KOPT-K1 (cell line): Measurements from ENCODE around the gene FAM25C.
"Not testable (repeated sequence)": the region's sequence is repeated elsewhere in the genome, so short reads cannot be mapped to it uniquely, and the experiment has no call there.

ENCODE experiments used
- H3K27ac ChIP-seq: fragments of 200-600 bp; sonication (generic); 2 replicates; pipeline ENCODE4 v1.5.1; 2016; ENCODE audit warnings: antibody characterized with exemption, mild to moderate bottlenecking, low read depth, low read length; ENCODE audit not compliant: poor library complexity, severe bottlenecking
- H3K36me3 ChIP-seq: fragments of 200-600 bp; sonication (generic); 2 replicates; pipeline ENCODE4 v1.5.1; 2017; ENCODE audit warnings: antibody characterized with exemption, mild to moderate bottlenecking, low read length, moderate library complexity; ENCODE audit not compliant: insufficient read depth
- H3K9me3 ChIP-seq: fragments of 200-600 bp; sonication (generic); 2 replicates; pipeline ENCODE4 v1.5.1; 2017; ENCODE audit warnings: antibody characterized with exemption, low read length, mild to moderate bottlenecking; ENCODE audit not compliant: insufficient read depth, poor library complexity, severe bottlenecking

The FAM25C gene

DNA sequence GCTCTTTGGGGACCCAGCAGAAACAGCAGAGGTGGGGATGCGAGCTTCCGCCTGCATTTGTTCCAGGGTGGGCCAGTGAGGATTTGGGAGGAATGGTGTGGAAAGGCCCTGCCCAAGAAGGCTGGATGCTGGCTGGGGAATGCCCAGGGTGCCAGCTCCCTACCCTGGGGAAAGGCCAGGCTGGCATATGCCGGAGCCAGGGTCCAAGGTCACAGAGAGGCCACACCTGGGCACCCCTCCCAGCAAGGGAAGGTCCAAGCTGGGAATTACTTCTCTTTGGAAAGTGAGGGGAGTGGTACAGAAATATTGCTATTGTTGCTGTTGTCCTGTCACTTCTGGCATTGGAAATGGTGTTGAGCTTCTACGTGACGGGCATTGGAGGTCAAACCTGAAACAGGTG, 28.0 kb downstream of the FAM25C start:
- H3K9me3 ChIP-seq, H3K36me3 ChIP-seq, H3K27ac ChIP-seq: not testable (repeated sequence)

DNA sequence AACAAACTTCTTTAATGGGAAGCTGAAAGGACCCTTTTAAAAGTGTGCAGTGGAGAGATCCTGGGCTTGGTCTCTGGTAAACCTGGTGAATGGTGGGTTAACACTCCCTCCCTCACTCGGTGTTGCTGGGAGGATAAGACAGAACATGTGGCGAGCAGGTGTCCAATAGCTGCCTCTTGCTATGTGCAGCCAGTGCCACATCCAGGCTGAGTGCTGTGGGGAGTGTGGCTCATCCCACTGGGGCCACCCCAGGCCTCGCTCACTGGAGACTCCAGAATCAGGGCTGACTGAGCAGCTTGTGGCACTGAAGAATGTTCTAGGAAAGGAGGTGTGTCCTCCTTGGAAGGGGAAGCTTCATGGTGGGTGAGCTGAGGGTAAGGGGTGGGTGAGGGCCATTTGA, 29.5 kb downstream of the FAM25C start:
- not testable (repeated sequence) for H3K27ac ChIP-seq, H3K36me3 ChIP-seq, H3K9me3 ChIP-seq

DNA sequence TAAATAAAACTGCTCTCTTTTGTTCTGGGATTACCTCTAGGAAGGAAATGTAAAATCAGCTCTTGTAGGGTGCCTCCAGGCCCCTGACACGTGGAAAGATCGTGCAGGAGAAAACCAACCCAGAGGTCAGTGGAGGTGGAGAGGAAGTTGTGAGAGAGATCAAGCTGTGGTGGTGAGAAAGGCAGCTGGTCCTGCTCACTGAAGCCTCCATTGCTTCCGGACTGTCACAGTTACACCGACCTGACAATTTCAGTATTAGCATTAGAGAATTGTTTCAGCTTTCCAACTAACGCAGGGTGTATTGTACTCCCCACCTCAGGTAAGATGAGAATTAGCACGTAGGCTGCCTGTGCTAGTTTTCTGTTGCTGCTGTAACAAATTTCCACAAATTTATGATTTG, 30.6 kb downstream of the FAM25C start:
- H3K36me3 ChIP-seq, H3K27ac ChIP-seq, H3K9me3 ChIP-seq: not testable (repeated sequence)

DNA sequence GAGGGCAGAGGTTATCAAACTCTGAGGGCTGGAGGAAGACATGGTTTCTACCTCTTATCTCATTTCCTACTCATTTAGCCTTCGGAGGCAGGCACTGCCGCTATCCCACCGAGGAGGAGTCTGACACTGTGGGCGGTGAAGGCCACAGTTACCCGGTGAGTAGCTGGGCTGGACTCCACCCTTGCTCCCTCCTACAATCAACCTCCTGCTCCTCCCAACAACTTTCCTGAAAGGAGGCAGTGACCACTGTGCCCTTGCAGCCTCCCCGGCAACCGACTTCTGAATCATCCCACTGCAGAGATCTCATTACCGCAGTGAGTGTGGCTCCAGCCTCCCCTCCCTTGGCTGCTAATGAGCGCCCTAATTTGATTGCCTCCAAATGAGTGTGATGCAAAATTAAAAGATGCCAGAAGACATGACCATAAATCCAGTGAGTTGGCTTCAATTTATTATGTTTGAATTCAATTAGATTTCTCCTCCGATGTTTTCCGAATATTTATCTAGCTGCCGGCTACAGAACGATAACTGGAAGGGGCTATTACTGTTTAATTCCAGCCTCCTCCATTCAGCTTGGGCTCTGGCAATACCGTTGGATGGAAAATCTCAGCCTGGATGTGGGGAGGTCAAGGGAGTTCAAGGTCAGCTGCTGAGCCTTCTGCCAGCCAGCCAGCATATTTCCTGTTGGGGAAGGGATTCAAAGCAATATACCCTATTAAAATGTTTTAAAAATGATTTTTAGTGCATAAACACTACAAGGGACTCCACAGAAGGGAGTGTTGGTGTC, 35.1 kb downstream of the FAM25C start:
- H3K36me3 ChIP-seq, H3K9me3 ChIP-seq, H3K27ac ChIP-seq: not testable (repeated sequence)

DNA sequence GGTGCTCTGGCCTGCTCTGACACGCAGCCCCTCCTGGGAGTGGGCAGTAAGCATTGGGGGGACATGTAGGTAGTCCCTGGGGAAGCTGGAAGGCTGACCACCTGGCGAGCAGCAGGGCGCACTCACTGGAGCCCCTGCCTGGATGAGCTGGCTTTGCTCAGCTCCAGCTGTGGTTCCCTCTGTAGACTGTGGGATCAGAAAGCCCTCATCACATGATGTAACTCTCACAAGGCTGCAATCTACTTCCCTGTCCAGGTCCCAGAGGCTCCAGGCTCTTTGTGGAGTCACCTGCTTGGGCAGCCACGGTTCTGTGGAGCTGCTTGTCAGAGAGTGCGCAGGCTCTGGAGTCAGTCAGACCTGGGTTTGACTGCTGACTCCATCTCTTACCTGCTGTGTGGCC, 36.8 kb downstream of the FAM25C start:
- H3K27ac ChIP-seq, H3K9me3 ChIP-seq, H3K36me3 ChIP-seq: not testable (repeated sequence)

DNA sequence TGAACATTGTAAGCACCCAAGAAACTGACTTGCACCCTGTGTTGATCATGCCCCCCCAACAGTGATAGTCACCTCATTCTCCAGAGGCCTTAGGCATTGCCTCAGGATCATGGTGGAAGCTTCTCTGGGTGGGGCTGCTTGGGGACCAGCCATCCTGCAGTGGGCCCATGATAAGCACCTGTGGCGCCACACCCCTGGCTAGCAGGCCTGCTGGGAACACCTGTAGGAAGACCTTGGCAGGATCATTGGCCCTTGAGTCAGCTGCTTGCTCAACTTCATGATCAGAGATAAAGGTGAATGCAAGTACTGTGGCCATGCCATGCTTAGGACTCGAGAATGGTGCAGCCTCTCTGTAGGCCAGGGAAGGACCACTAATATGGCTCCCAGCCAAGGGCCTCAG, 38.9 kb downstream of the FAM25C start:
- not testable (repeated sequence) for H3K27ac ChIP-seq, H3K9me3 ChIP-seq, H3K36me3 ChIP-seq

DNA sequence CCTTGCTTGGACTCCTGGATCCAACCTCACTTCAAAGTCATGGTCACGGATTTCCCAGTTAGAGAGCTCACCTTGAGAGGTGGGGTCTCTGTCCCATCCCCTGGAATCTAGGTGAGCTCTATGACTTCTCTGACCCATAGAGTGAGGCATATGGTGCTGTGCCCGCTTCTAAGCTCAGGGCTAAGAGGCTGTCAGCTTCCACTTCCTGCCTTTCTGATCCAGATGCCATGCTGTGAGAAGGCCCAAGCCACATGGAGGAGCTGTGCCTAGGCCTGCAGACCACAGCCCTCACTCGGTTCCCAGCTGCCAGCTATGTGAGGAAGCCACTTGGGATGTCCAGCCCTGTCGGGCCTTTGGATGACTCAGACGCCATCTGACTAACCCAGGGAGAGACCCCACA, 39.9 kb downstream of the FAM25C start:
- H3K9me3 ChIP-seq, H3K27ac ChIP-seq, H3K36me3 ChIP-seq: not testable (repeated sequence)

DNA sequence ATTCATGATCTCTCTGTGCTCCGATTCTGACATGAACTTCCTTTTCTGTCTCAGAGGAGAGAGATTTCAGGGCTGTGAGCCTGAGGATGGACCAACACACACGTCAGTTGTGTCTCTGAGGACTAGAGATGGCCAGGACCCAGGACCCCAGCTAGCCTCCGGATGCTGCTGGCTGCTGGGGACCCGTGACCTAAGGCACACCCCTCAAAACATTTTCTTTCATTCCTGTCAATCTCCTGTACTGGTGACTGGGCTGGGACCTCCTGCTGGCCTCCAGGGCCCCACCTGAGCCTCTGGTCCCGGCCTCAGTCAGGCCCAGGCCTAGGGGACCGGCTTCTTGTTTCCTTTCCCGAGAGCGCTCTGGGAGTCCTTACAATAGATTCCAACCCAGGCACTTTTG, 42.4 kb downstream of the FAM25C start:
- H3K9me3 ChIP-seq, H3K36me3 ChIP-seq, H3K27ac ChIP-seq: not testable (repeated sequence)

DNA sequence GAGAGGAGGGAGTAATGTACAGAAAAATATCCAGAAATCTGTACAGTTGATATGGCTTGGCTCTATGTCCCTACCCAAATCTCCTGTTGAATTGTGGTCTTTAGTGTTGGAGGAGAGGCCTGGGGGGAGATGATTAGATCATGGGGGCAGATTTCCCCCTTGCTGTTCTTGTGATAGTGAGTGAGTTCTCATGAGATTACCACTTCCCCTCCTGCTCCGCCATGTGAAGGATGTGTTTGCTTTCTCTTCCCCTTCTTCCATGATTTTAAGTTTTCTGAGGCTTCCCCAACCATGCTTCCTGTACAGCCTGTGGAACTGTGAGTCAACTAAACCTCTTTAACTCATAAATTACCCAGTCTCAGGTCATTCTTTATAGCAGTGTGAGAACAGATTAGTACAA, 52.2 kb downstream of the FAM25C start:
- H3K36me3 ChIP-seq, H3K9me3 ChIP-seq, H3K27ac ChIP-seq: not testable (repeated sequence)
